ENCODE data around the gene BMP10.

- TF ChIP-seq, protein P1, sequence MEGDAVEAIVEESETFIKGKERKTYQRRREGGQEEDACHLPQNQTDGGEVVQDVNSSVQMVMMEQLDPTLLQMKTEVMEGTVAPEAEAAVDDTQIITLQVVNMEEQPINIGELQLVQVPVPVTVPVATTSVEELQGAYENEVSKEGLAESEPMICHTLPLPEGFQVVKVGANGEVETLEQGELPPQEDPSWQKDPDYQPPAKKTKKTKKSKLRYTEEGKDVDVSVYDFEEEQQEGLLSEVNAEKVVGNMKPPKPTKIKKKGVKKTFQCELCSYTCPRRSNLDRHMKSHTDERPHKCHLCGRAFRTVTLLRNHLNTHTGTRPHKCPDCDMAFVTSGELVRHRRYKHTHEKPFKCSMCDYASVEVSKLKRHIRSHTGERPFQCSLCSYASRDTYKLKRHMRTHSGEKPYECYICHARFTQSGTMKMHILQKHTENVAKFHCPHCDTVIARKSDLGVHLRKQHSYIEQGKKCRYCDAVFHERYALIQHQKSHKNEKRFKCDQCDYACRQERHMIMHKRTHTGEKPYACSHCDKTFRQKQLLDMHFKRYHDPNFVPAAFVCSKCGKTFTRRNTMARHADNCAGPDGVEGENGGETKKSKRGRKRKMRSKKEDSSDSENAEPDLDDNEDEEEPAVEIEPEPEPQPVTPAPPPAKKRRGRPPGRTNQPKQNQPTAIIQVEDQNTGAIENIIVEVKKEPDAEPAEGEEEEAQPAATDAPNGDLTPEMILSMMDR (IDR thresholded peaks at IDR 0.05), result no peak
- no peak for TF ChIP-seq POLR2A (IDR thresholded peaks at IDR 0.05)
Observed at GRCh38 chr2:68920481-68921170, 49.4 kb upstream of the BMP10 start.

Data from adrenal gland (tissue), 5 donors.